NT2/D1 (cell line): ENCODE data around the gene ANKRD31.

Source experiments
- SUZ12 ChIP-seq: IDR thresholded peaks from 2 replicates; pipeline ENCODE4 v1.6.1; 2011; ENCODE audit not compliant: insufficient read length, insufficient read depth; ENCODE audit errors: extremely low read depth
- YY1 ChIP-seq: IDR thresholded peaks from 2 replicates; pipeline ENCODE4 v1.6.1; 2011; ENCODE audit not compliant: insufficient read length, insufficient read depth

- TF ChIP-seq YY1 (no peak), SUZ12 (no peak)
These were observed 190.1 kb downstream of the ANKRD31 start for GRCh38 chr5:75046366-75047142.
